ENCODE data around the gene CAD.
A peak's percentile ranks its signal among the peaks of the same experiment; 100 is the strongest.

Gene CAD

DNA sequence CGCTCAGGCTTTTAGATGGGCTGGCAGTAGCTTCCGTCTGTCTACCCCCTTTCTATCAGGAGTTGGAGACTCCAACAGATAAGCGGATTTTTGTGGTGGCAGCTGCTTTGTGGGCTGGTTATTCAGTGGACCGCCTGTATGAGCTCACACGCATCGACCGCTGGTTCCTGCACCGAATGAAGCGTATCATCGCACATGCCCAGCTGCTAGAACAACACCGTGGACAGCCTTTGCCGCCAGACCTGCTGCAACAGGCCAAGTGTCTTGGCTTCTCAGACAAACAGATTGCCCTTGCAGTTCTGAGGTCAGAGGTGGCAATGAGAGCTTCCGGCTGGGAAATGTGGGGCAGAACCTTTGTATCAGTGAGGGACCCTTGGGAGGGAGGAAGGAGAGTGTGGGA, 14.8 kb downstream of the CAD start:
- DNase-seq: no peak

GRCh38 chr2:27233341-27233740, 16.2 kb downstream of the CAD start:
- no peak for DNase-seq

GRCh38 chr2:27236136-27236535, 19.0 kb downstream of the CAD start:
- DNase-seq: no peak

GRCh38 chr2:27236626-27237025, 19.5 kb downstream of the CAD start:
- DNase-seq: no peak

- DNase-seq: no peak
Observed at GRCh38 chr2:27237341-27237945, 20.3 kb downstream of the CAD start.

GRCh38 chr2:27238976-27239375, 21.8 kb downstream of the CAD start:
- no peak for DNase-seq

GRCh38 chr2:27240406-27240805, 23.2 kb downstream of the CAD start:
- DNase-seq: no peak

- DNase-seq: no peak
Observed at GRCh38 chr2:27241761-27242613, 24.8 kb downstream of the CAD start.

DNA sequence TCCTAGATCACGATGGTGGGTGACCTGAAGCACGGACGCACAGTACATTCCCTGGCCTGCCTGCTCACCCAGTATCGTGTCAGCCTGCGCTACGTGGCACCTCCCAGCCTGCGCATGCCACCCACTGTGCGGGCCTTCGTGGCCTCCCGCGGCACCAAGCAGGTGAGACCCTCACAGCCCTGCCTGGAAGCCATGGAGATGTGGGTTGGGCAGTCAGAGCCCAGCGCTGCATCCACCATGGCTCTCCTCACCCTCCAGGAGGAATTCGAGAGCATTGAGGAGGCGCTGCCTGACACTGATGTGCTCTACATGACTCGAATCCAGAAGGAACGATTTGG, 25.4 kb downstream of the CAD start:
- no peak for DNase-seq

- no peak for DNase-seq
Observed at GRCh38 chr2:27243391-27244130, 26.4 kb downstream of the CAD start.

GRCh38 chr2:27245116-27245515, 27.9 kb downstream of the CAD start:
- no peak for DNase-seq

GRCh38 chr2:27245626-27246025, 28.5 kb downstream of the CAD start:
- DNase-seq: no peak

- no peak for DNase-seq
Observed at GRCh38 chr2:27247893-27248292, 30.7 kb downstream of the CAD start.

GRCh38 chr2:27249159-27249890, 32.2 kb downstream of the CAD start:
- no peak for DNase-seq

GRCh38 chr2:27249891-27250651, 32.9 kb downstream of the CAD start:
- DNase-seq: peak; percentile 11

DNA sequence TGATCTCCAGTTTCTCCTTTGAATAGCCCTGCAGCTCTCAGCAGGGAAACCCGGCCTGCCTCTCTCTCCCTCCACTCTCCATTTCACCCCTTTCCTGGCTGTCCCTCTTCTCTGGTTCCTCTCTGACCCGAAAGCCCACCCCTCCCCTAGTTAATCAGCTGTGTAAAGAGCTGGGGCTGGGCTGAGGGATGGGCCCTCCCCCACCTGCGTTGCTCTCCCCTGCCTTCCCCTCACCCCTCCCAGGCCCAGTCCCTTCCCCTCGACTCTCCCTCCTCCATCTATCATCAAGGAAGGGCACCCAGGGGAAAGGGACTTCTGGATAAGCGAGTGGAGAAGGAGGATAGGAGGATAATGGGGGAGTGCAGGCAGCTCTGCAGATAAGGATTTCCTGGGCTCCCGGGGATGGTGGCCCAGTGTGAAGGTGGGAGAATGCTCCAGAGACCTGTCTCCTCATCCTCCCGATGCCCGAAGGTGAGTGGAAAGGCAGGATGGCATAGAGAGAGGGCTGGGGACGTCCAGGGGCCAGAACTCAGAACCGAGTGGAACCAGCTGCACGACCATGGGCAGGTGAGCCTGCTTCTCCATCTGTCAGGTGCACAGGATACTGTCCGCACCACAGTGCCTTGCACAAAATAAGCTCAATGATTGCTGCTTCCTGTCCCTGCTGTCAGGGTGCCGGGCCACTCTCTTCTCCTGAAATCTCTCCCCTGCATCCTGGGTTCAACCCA, 33.6 kb downstream of the CAD start:
- no peak for DNase-seq

- DNase-seq: no peak
Observed at GRCh38 chr2:27251766-27252165, 34.6 kb downstream of the CAD start.

DNA sequence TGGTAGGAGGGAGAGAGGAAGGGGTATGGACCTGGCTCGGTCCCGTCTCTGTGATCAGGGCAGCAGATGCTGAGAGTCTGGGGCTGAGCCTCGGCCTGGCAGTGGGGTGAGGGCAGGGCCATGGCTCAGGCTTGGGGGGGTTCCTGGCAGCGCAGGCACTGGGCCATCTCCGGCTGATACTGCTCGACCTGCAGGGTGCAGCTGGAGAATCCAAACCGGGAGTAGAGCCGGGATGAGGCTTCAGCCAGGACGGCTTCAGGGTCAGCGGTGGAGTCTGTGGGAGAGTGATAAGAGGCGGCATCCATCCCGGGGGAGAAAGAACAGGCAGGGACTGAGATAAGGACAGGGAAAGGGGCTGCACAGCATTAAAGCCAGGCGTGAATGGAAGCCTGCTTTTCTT, 38.0 kb downstream of the CAD start:
- DNase-seq: no peak

GRCh38 chr2:27255660-27256059, 38.5 kb downstream of the CAD start:
- no peak for DNase-seq

DNA sequence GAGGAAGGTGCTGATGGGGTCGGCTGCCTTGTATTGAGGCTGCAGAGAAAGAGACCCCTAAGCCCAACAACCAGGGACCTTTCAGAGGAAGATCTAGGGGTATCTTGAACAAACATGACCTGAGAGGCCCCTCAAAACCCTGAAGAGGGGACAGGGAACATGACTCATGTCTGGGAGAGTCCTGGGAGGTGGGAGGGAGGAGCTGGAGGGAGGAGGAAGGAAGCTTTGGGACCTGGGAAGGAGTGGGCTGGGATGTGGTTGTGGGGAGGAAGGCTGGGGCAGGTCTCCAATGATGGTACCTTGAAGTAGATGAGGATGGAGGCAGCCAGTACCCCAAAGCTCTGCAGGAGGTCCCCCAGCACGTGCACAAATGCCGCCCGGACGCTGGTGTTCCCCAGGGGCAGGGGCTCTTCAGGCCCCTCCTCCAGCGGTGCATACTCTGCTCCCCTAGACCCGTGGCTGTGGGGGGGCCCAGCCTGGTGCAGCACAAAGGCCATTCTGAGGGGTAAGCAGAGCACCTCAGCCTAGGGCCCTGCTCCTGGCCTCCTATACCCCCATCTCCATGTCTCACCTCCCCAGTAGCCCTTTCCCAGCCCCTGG, 39.8 kb downstream of the CAD start:
- no peak for DNase-seq

DNA sequence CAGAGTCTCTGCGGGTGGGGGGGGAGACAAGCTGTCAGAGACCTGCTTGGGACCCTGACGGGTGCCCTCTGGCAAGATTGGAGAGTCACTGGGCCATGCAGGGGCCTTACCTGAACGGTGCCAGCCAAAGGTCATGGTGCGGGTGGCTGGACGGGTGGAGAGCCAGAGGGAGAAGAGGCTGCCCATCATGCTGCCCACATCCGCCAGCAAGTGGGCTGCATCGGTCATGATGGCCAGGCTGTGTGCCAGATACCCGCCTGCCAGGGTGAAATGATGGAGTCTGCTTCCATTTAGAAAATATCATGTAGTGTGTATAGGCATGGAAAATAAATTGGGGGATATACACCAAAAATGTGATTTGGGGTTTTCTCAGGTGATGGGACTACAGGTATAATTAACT, 40.9 kb downstream of the CAD start:
- DNase-seq: no peak
